Fibroblast of gingiva (primary cell): Measurements from ENCODE around the gene GRIN1.

ENCODE experiments used
- DNase-seq: peaks from one replicate; pipeline ENCODE4 v3.0.0-alpha.2; 2011; ENCODE audit warnings: low read depth

GRIN1 gene

GRCh38 chr9:137148242-137148641 lies 9.3 kb downstream of the GRIN1 start:
- no peak for DNase-seq

- DNase-seq, result no peak
These were observed 9.7 kb downstream of the GRIN1 start for GRCh38 chr9:137148661-137149060.

- no peak for DNase-seq
These were observed 10.4 kb downstream of the GRIN1 start for GRCh38 chr9:137149363-137149762.

- DNase-seq, result no peak
These were observed 11.1 kb downstream of the GRIN1 start for GRCh38 chr9:137149942-137150616.

GRCh38 chr9:137150617-137151457 lies 11.9 kb downstream of the GRIN1 start:
- no peak for DNase-seq

GRCh38 chr9:137152844-137153405 lies 14.0 kb downstream of the GRIN1 start:
- DNase-seq, result no peak

- no peak for DNase-seq
These were observed 17.8 kb downstream of the GRIN1 start for GRCh38 chr9:137156567-137157375.

- DNase-seq, result no peak
These were observed 18.9 kb downstream of the GRIN1 start for GRCh38 chr9:137157618-137158415.

GRCh38 chr9:137158625-137159024 lies 19.7 kb downstream of the GRIN1 start:
- no peak for DNase-seq

GRCh38 chr9:137159105-137160053 lies 20.4 kb downstream of the GRIN1 start:
- no peak for DNase-seq

GRCh38 chr9:137160054-137160425 lies 21.1 kb downstream of the GRIN1 start:
- DNase-seq, result no peak

- DNase-seq, result no peak
These were observed 22.0 kb downstream of the GRIN1 start for GRCh38 chr9:137160716-137161557.

- no peak for DNase-seq
These were observed 22.9 kb downstream of the GRIN1 start for GRCh38 chr9:137161558-137162486.

GRCh38 chr9:137162505-137163364 lies 23.8 kb downstream of the GRIN1 start:
- no peak for DNase-seq

GRCh38 chr9:137163365-137163715 lies 24.4 kb downstream of the GRIN1 start:
- DNase-seq, result no peak

GRCh38 chr9:137163805-137164204 lies 24.9 kb downstream of the GRIN1 start:
- DNase-seq, result no peak
